H1 (cell line): ENCODE measurements around the gene VHLL. TPM values are rescaled to one million over a fixed set of nuclear protein-coding genes. Genes with fewer than 3 reads are reported as not detected.

Source experiments
- CTCF ChIA-PET: fragments of 300-600 bp; sonication (Branson Sonifier 250); formaldehyde crosslinking; loops from one replicate; lab custom pipeline; 2021; ENCODE audit not compliant: partially characterized antibody; lab: Charles Lee
- POLR2A ChIA-PET: fragments of 300-600 bp; sonication (Branson Sonifier 250); formaldehyde crosslinking; loops from one replicate; lab custom pipeline; 2021; ENCODE audit warnings: inconsistent platforms; ENCODE audit not compliant: partially characterized antibody; lab: Charles Lee
- DNase-seq, 2 experiments: peaks; one replicate each; pipeline versions ENCODE4 v3.0.0 to v3.0.0-alpha.2; 2010 to 2022; ENCODE audit warnings: low spot score in 2 of 2, low read depth in 1 of 2, mixed read lengths in 1 of 2
- FAIRE-seq: peaks from 2 replicates; lab custom pipeline; 2011; peaks lifted over from hg19 to GRCh38; lab: Jason Lieb, UNC
- H2AFZ ChIP-seq: 2 replicates; pipeline ENCODE4 v1.8.1; 2012; ENCODE audit warnings: low read length, inconsistent platforms
- H2AK5ac ChIP-seq: 2 replicates; pipeline ENCODE4 v1.6.1; 2013; ENCODE audit warnings: low read depth, low read length
- H2BK120ac ChIP-seq: replicated peaks from 2 replicates; pipeline ENCODE3; 2013; ENCODE audit warnings: low read depth, low read length, inconsistent platforms
- H2BK12ac ChIP-seq: 2 replicates; pipeline ENCODE4 v1.6.1; 2013; ENCODE audit warnings: low read depth, low read length
- H2BK15ac ChIP-seq: 2 replicates; pipeline ENCODE4 v1.6.1; 2013; ENCODE audit warnings: low read length
- H2BK20ac ChIP-seq: 2 replicates; pipeline ENCODE4 v1.6.1; 2013; ENCODE audit warnings: low read length
- H2BK5ac ChIP-seq: 2 replicates; pipeline ENCODE4 v1.6.1; 2013; ENCODE audit warnings: low read depth, low read length
- H3K14ac ChIP-seq: 2 replicates; pipeline ENCODE4 v1.6.1; 2013; ENCODE audit warnings: inconsistent platforms; ENCODE audit not compliant: insufficient read length
- H3K18ac ChIP-seq: 2 replicates; pipeline ENCODE4 v1.6.1; 2013; ENCODE audit warnings: low read length; ENCODE audit errors: extremely low read depth
- H3K23ac ChIP-seq: 2 replicates; pipeline ENCODE4 v1.6.1; 2013; ENCODE audit warnings: inconsistent platforms; ENCODE audit not compliant: insufficient read length
- H3K23me2 ChIP-seq: 2 replicates; pipeline ENCODE4 v1.6.1; 2013; ENCODE audit warnings: low read depth, low read length
- H3K27ac ChIP-seq: 2 replicates; pipeline ENCODE4 v1.6.1; 2011; ENCODE audit warnings: low read depth, low read length, inconsistent platforms
- H3K27me3 ChIP-seq, 4 experiments: replicated peaks in 1 of 4; 1 replicate in 1 of 4; 2 replicates in 3 of 4; pipeline versions ENCODE4 v1.6.1 to v1.8.1; 2011 to 2013; ENCODE audit warnings: low read length in 3 of 4, mild to moderate bottlenecking in 3 of 4, inconsistent platforms in 2 of 4, mixed read lengths in 2 of 4, moderate library complexity in 1 of 4; ENCODE audit not compliant: control insufficient read depth in 3 of 4, insufficient read depth in 3 of 4; ENCODE audit errors: extremely low read depth in 1 of 4
- H3K36me3 ChIP-seq, 4 experiments: 2 replicates each; pipeline versions ENCODE4 v1.6.1 to v1.8.1; 2011 to 2013; ENCODE audit warnings: mild to moderate bottlenecking in 4 of 4, low read length in 3 of 4, moderate library complexity in 2 of 4, control low read depth in 1 of 4, inconsistent platforms in 1 of 4; ENCODE audit not compliant: insufficient read depth in 4 of 4, control insufficient read depth in 2 of 4
- H3K4ac ChIP-seq: replicated peaks from 2 replicates; pipeline ENCODE3; 2013; ENCODE audit warnings: low read length, low read depth, mixed read lengths, inconsistent platforms; ENCODE audit not compliant: insufficient read length
- H3K4me1 ChIP-seq, 4 experiments: replicated peaks in 1 of 4; 1 replicate in 1 of 4; 2 replicates in 3 of 4; pipeline versions ENCODE4 v1.6.1 to v1.8.1; 2011 to 2013; ENCODE audit warnings: low read length in 3 of 4, inconsistent platforms in 2 of 4, mixed read lengths in 1 of 4; ENCODE audit not compliant: insufficient read depth in 4 of 4, control insufficient read depth in 3 of 4
- H3K4me2 ChIP-seq, 2 experiments: 2 replicates each; pipeline versions ENCODE4 v1.6.1 to v1.8.1; 2011 to 2013; ENCODE audit warnings: low read depth in 2 of 2, low read length in 2 of 2, control low read depth in 1 of 2, inconsistent platforms in 1 of 2, mild to moderate bottlenecking in 1 of 2; ENCODE audit not compliant: insufficient read depth in 1 of 2
- H3K4me3 ChIP-seq, 4 experiments: fragments of 200-600, 300-600 bp in 1 of 4; sonication (generic), shearing (Covaris generic), sonication (Bioruptor Twin) in 1 of 4; 2 replicates each; pipeline versions ENCODE4 v1.5.1 to v1.8.1; 2011 to 2016; ENCODE audit warnings: low read length in 4 of 4, low read depth in 3 of 4, control low read depth in 2 of 4, inconsistent platforms in 2 of 4, mild to moderate bottlenecking in 2 of 4, mixed read lengths in 1 of 4, moderate library complexity in 1 of 4; ENCODE audit not compliant: insufficient read depth in 2 of 4; ENCODE audit errors: extremely low read depth in 1 of 4
- H3K56ac ChIP-seq: replicated peaks from 2 replicates; pipeline ENCODE3; 2013; ENCODE audit warnings: low read depth, mild to moderate bottlenecking, mixed read lengths, low read length, inconsistent platforms; ENCODE audit not compliant: insufficient read length
- H3K79me1 ChIP-seq: 2 replicates; pipeline ENCODE4 v1.6.1; 2013; ENCODE audit warnings: low read depth, low read length, control low read depth
- H3K79me2 ChIP-seq, 2 experiments: 2 replicates each; pipeline versions ENCODE4 v1.6.1 to v1.8.1; 2012 to 2013; ENCODE audit warnings: low read length in 2 of 2, mild to moderate bottlenecking in 2 of 2, inconsistent platforms in 1 of 2; ENCODE audit not compliant: insufficient read depth in 2 of 2, control insufficient read depth in 1 of 2
- H3K9ac ChIP-seq, 4 experiments: replicated peaks in 1 of 4; 1 replicate in 1 of 4; 2 replicates in 3 of 4; pipeline versions ENCODE4 v1.6.1 to v1.8.1; 2011 to 2013; ENCODE audit warnings: low read depth in 3 of 4, low read length in 3 of 4, control low read depth in 2 of 4, mild to moderate bottlenecking in 2 of 4, moderate library complexity in 2 of 4, inconsistent platforms in 1 of 4; ENCODE audit errors: extremely low read depth in 1 of 4
- H3K9me3 ChIP-seq, 2 experiments: 2 replicates each; pipeline versions ENCODE4 v1.6.1 to v1.8.1; 2012 to 2013; ENCODE audit warnings: mild to moderate bottlenecking in 2 of 2, moderate library complexity in 2 of 2, control low read depth in 1 of 2, inconsistent platforms in 1 of 2, low read depth in 1 of 2, low read length in 1 of 2, mixed read lengths in 1 of 2; ENCODE audit not compliant: insufficient read depth in 2 of 2
- H4K20me1 ChIP-seq, 2 experiments: replicated peaks in 1 of 2; 2 replicates each; pipeline versions ENCODE3 to v1.8.1; 2011 to 2013; ENCODE audit warnings: inconsistent platforms in 2 of 2, low read length in 2 of 2, mild to moderate bottlenecking in 1 of 2; ENCODE audit not compliant: insufficient read depth in 2 of 2, control insufficient read depth in 1 of 2
- H4K5ac ChIP-seq: 2 replicates; pipeline ENCODE4 v1.6.1; 2013; ENCODE audit warnings: low read length, low read depth, mixed read lengths, inconsistent platforms; ENCODE audit not compliant: insufficient read length
- H4K8ac ChIP-seq: 2 replicates; pipeline ENCODE4 v1.8.0; 2013; ENCODE audit warnings: mild to moderate bottlenecking, moderate library complexity, low read length, inconsistent platforms; ENCODE audit not compliant: insufficient read depth; ENCODE audit errors: extremely low read depth
- H4K91ac ChIP-seq: replicated peaks from 2 replicates; pipeline ENCODE3; 2013; ENCODE audit warnings: low read length, mixed read lengths, inconsistent platforms; ENCODE audit not compliant: insufficient read length
- CEBPB ChIP-seq: IDR thresholded peaks from 2 replicates; pipeline ENCODE4 v1.6.1; 2012; ENCODE audit warnings: low read depth, low read length
- KDM1A ChIP-seq: fragments of 200-600, 300-600 bp; sonication (generic); IDR thresholded peaks from 2 replicates; pipeline ENCODE4 v1.7.1; 2016; ENCODE audit warnings: mild to moderate bottlenecking, low read length, borderline replicate concordance
- SIRT6 ChIP-seq: IDR thresholded peaks from one replicate; pipeline ENCODE4 v1.7.1; 2012; ENCODE audit warnings: low read length, inconsistent platforms
- WGBS, 2 experiments: shearing (Covaris generic) in 1 of 2; methylation state at CpG; one replicate each; pipeline versions ENCODE4 v1.1.6 to v1.1.7; 2013 to 2015; ENCODE audit warnings: low lambda C conversion rate in 2 of 2, mixed read lengths in 2 of 2, inconsistent platforms in 1 of 2, low coverage in 1 of 2, missing lambda C conversion rate in 1 of 2; ENCODE audit not compliant: insufficient replicate concordance in 2 of 2, insufficient coverage in 1 of 2, insufficient read length in 1 of 2; ENCODE audit errors: extremely low coverage in 1 of 2, missing lambda C conversion rate in 1 of 2; 5-methylcytosine and 5-hydroxymethylcytosine counted together
- polyA plus RNA-seq, 7 experiments: library from polyadenylated mRNA; depleted of rRNA in 3 of 7; stranded (reverse) in 5 of 7; unstranded in 2 of 7; fragments of >200 nt in 5 of 7; fragments of 200-250 nt in 2 of 7; gene quantifications; 1 replicate in 5 of 7; 2 replicates in 1 of 7; 4 replicates in 1 of 7; pipeline versions ENCODE4 v1.2.1 to v1.2.3, GENCODE V29; 2011 to 2013; ENCODE audit warnings: missing spikeins in 2 of 7, mixed read lengths in 2 of 7
- total RNA-seq: library from RNA; stranded (reverse); fragmentation: NEBNext Ultra II Directional; extraction: Animal tissue kit (Norgen Biotek cat#: 25700); gene quantifications from 2 replicates; pipeline ENCODE4 v1.2.1, GENCODE V29; 2021

VHLL gene
- total and polyA plus RNA-seq, 2 of the 8 experiments (the other 6 are each of a cell fraction or from before 2014, with no cell fraction given) = not detected

DNA sequence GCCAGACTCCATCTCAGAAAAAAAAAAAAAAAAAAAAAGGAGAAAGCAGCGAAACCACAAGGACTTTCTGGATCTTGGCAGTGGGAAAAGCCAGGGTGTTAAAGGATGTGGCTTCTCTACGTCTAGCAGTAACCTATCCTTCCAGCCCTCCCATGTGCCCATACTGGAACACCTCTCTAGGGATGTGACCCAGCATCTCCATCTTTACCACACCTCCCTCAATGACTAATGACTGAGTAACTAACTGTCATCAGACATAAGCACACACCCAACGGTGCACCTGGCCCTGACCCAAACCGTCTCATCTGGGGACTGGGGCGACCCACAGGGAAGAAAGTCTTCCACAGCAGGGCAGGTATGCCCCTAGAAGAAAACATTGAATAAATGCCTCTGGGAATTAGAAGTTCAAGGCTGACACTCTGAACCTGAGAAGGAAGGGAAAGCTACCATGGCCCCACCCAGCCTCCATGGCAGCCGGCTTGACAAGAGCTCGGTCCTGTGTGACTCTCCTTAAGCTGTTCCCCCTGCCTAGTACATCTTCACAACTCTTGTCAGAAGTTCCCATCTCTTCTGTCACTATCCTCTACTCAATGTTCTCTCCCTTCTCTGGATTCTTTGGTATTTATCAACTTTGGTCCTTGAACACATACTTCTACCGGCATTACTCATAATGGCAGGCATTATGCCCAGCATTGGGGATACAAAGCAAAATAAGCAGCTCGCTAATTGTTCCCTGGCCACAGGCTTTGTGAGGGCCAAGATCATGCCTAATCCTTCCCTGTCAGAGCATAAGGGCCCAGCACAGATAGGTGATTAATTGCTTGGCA lies 36.4 kb downstream of the VHLL start:
- Histone ChIP-seq H4K20me1 (peaks cover 0 to 6% of the 10 kb centered on the region in 2 experiments), H3K18ac (no peak overlapping the region), H3K27me3 (no peaks in the 10 kb centered on the region), H2AK5ac (no peak overlapping the region), H3K4me1 (no peaks in the 10 kb centered on the region), H4K5ac (no peak overlapping the region), H3K36me3 (peaks cover 60 to 91% (median 86%) of the 10 kb centered on the region in 4 experiments), H3K79me1 (no peaks in the 10 kb centered on the region), H4K8ac (no peak overlapping the region), H2BK20ac (no peak overlapping the region), H3K23ac (no peak overlapping the region), H3K23me2 (no peaks in the 10 kb centered on the region), H3K4ac (no peak overlapping the region), H2BK12ac (no peak overlapping the region), H3K79me2 (no peaks in the 10 kb centered on the region), H4K91ac (no peak overlapping the region), H2BK120ac (no peak overlapping the region), H3K9me3 (peaks cover 0 to 2% of the 10 kb centered on the region in 2 experiments; a peak in 1 of 4 replicates), H3K4me3 (no peak overlapping the region), H3K27ac (no peak overlapping the region), H2AFZ (no peak overlapping the region)
- FAIRE-seq = no peak
- ChIA-PET POLR2A (interaction anchor here (0.8 to 5.3 kb wide), 6 partner anchors 10 to 64 kb away, joined by 3 to 30 read pairs (median 6); partner anchors contain the start of genes PAQR6 and SMG5), CTCF (interaction anchor here (0.9 to 47.2 kb wide), 5 partner anchors 10 to 122 kb away, joined by 3 to 1265 read pairs (median 7); partner anchors contain the start of gene SEMA4A)
- WGBS, 2 experiments = 91% methylated on average over 8 of the region's 9 CpGs; no CpG with 5 or more reads in 1 of the 2 experiments
- no peak for TF ChIP-seq KDM1A
- TF ChIP-seq CEBPB = no peak
- no peak for TF ChIP-seq SIRT6
- TF ChIP-seq, all 59 proteins: peak for 0
- no peak overlapping the region for H2BK15ac ChIP-seq
- H3K9ac ChIP-seq = no peak overlapping the region
- no peak for DNase-seq
- no peak overlapping the region for H3K56ac ChIP-seq
- H2BK5ac ChIP-seq = no peak overlapping the region
- no peak overlapping the region for H3K4me2 ChIP-seq
- H3K14ac ChIP-seq = no peak overlapping the region
